IPS-NIHi7 (cell line): ENCODE measurements around the gene PRDM15.
A peak's percentile ranks its signal among the peaks of the same experiment; 100 is the strongest.

Experiments
- DNase-seq: peaks from one replicate; pipeline ENCODE4 v3.0.0; 2012; ENCODE audit warnings: mixed read lengths; ENCODE audit errors: extremely low spot score

PRDM15 gene

GRCh38 chr21:41864311-41865001, 14.7 kb downstream of the PRDM15 start:
- DNase-seq: no peak

- no peak for DNase-seq
Observed at GRCh38 chr21:41863439-41863740, 15.8 kb downstream of the PRDM15 start.

- DNase-seq: no peak
Observed at GRCh38 chr21:41861987-41862386, 17.2 kb downstream of the PRDM15 start.

GRCh38 chr21:41861255-41861654, 17.9 kb downstream of the PRDM15 start:
- DNase-seq: no peak

GRCh38 chr21:41859297-41859980, 19.7 kb downstream of the PRDM15 start:
- no peak for DNase-seq

GRCh38 chr21:41858466-41859296, 20.5 kb downstream of the PRDM15 start:
- no peak for DNase-seq

- DNase-seq: no peak
Observed at GRCh38 chr21:41857771-41858300, 21.3 kb downstream of the PRDM15 start.

- no peak for DNase-seq
Observed at GRCh38 chr21:41856572-41856971, 22.6 kb downstream of the PRDM15 start.

GRCh38 chr21:41854426-41854995, 24.6 kb downstream of the PRDM15 start:
- DNase-seq: no peak

- DNase-seq: no peak
Observed at GRCh38 chr21:41852929-41853320, 26.2 kb downstream of the PRDM15 start.

- DNase-seq: no peak
Observed at GRCh38 chr21:41852151-41852928, 26.8 kb downstream of the PRDM15 start.

- no peak for DNase-seq
Observed at GRCh38 chr21:41851090-41851790, 27.9 kb downstream of the PRDM15 start.

- no peak for DNase-seq
Observed at GRCh38 chr21:41850085-41850484, 29.1 kb downstream of the PRDM15 start.

GRCh38 chr21:41848958-41849580, 30.1 kb downstream of the PRDM15 start:
- DNase-seq: no peak

- no peak for DNase-seq
Observed at GRCh38 chr21:41848533-41848932, 30.6 kb downstream of the PRDM15 start.

- peak; percentile 52 for DNase-seq
Observed at GRCh38 chr21:41847066-41847804, 31.9 kb downstream of the PRDM15 start.

GRCh38 chr21:41846536-41846935, 32.6 kb downstream of the PRDM15 start:
- DNase-seq: no peak

GRCh38 chr21:41846033-41846317, 33.2 kb downstream of the PRDM15 start:
- no peak for DNase-seq

- DNase-seq: no peak
Observed at GRCh38 chr21:41845310-41846032, 33.7 kb downstream of the PRDM15 start.
